Measurements from ENCODE around the gene ZNF678.

DNA sequence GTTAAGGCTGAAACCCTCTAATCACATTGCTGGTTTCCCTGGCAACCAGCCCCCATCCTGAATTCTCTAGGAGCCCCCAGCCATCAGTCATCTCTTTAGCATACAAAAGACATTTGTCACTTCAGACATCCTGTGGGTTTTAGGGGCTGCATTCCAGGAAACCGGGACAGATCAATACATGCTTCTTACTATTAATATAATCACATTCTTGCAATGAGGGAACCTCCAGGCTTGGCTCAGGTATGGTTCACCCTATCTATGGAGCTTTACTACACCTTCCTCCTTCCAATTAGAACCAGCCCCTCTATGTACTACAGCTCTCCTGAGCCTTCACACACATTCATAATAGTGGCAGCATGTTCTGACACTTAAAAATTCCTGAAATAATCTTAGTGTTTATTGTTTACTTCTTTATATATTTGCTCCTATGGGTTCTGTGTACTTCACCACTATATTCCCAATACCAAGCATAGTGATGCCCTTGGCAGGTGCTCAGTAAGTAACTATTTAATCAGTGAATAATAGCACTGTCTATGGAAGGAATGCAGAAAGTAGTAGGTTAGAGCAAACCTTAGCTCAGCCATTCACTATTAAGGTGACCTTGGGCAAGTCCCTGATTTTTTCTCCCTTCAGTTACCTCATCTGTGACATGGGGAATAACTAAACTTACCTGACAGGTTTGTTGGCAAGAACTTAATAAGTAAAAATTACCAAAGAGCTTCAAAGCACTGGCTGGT is 59.6 kb downstream of the ZNF678 start:
- TF ChIP-seq POLR2A (IDR thresholded peaks at IDR 0.05) (no peak), POLR2AphosphoS5 (IDR thresholded peaks at IDR 0.05) (no peak), CTCF (IDR thresholded peaks at IDR 0.05) (no peak), EP300 (IDR thresholded peaks at IDR 0.05) (no peak)
